ENCODE measurements around the gene RNMT. TPM values are rescaled to one million over a fixed set of nuclear protein-coding genes. Genes with fewer than 3 reads are reported as not detected.

The RNMT gene
- total and polyA plus RNA-seq, 2 experiments from 2014 or later: 40.7 to 188 TPM

- no peaks in the 10 kb centered on the region for H3K79me2 ChIP-seq (replicated peaks; ENCODE audit: insufficient read depth)
- Mint-ChIP-seq H3K27me3 (ENCODE audit: insufficient read depth, low read depth, poor library complexity) (no peaks in the 10 kb centered on the region), H3K27ac (no peak overlapping the region), H3K4me1 (peaks cover 6% of the 10 kb centered on the region; the same call in 1 of the 3 replicates), H3K4me3 (no peak overlapping the region), H3K9me3 (no peaks in the 10 kb centered on the region; the same call in 2 of the 3 replicates), H3K36me3 (ENCODE audit: low read depth) (no peaks in the 10 kb centered on the region)
- ATAC-seq: no peak
- no peaks in the 10 kb centered on the region for H3K36me3 ChIP-seq (ENCODE audit: insufficient read depth)
- no peaks in the 10 kb centered on the region for H3K9me2 ChIP-seq (ENCODE audit: insufficient read depth)
- no peaks in the 10 kb centered on the region for H3K27me3 ChIP-seq (ENCODE audit: insufficient read depth)
- H4K20me1 ChIP-seq (replicated peaks; ENCODE audit: insufficient read depth): no peaks in the 10 kb centered on the region
- no peak overlapping the region for H3K4me2 ChIP-seq
- H3K4me3 ChIP-seq: no peak overlapping the region
- H3K4me1 ChIP-seq (ENCODE audit: insufficient read depth): no peaks in the 10 kb centered on the region
- DNase-seq (ENCODE audit: low spot score): no peak
- H3K27ac ChIP-seq (ENCODE audit: low read depth): no peak overlapping the region
- TF ChIP-seq JUNB (IDR thresholded peaks at IDR 0.05; ENCODE audit: unreplicated experiment) (no peak), POLR2AphosphoS5 (IDR thresholded peaks at IDR 0.05; ENCODE audit: low read depth) (no peak), STAT1 (IDR thresholded peaks at IDR 0.05; ENCODE audit: unreplicated experiment) (no peak), ZNF114 (CRISPR knock-in tag; IDR thresholded peaks at IDR 0.05) (no peak), CTCF (conservative IDR thresholded peaks at IDR 0.05; ENCODE audit: low read depth in 2 of 2) (no peak), ZNF331 (CRISPR knock-in tag; IDR thresholded peaks at IDR 0.05; ENCODE audit: low read depth) (no peak), NANOG (IDR thresholded peaks at IDR 0.05; ENCODE audit: borderline replicate concordance) (no peak), EZH2 (IDR thresholded peaks at IDR 0.05; ENCODE audit: low read depth, unreplicated experiment) (no peak), CREB1 (CRISPR knock-in tag; IDR thresholded peaks at IDR 0.05; ENCODE audit: low read depth) (no peak), EZH2phosphoT487 (IDR thresholded peaks at IDR 0.05; ENCODE audit: unreplicated experiment) (no peak)
- TF ChIP-seq, protein P1, sequence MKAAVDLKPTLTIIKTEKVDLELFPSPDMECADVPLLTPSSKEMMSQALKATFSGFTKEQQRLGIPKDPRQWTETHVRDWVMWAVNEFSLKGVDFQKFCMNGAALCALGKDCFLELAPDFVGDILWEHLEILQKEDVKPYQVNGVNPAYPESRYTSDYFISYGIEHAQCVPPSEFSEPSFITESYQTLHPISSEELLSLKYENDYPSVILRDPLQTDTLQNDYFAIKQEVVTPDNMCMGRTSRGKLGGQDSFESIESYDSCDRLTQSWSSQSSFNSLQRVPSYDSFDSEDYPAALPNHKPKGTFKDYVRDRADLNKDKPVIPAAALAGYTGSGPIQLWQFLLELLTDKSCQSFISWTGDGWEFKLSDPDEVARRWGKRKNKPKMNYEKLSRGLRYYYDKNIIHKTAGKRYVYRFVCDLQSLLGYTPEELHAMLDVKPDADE (IDR thresholded peaks at IDR 0.05): no peak
- TF ChIP-seq, protein P2, sequence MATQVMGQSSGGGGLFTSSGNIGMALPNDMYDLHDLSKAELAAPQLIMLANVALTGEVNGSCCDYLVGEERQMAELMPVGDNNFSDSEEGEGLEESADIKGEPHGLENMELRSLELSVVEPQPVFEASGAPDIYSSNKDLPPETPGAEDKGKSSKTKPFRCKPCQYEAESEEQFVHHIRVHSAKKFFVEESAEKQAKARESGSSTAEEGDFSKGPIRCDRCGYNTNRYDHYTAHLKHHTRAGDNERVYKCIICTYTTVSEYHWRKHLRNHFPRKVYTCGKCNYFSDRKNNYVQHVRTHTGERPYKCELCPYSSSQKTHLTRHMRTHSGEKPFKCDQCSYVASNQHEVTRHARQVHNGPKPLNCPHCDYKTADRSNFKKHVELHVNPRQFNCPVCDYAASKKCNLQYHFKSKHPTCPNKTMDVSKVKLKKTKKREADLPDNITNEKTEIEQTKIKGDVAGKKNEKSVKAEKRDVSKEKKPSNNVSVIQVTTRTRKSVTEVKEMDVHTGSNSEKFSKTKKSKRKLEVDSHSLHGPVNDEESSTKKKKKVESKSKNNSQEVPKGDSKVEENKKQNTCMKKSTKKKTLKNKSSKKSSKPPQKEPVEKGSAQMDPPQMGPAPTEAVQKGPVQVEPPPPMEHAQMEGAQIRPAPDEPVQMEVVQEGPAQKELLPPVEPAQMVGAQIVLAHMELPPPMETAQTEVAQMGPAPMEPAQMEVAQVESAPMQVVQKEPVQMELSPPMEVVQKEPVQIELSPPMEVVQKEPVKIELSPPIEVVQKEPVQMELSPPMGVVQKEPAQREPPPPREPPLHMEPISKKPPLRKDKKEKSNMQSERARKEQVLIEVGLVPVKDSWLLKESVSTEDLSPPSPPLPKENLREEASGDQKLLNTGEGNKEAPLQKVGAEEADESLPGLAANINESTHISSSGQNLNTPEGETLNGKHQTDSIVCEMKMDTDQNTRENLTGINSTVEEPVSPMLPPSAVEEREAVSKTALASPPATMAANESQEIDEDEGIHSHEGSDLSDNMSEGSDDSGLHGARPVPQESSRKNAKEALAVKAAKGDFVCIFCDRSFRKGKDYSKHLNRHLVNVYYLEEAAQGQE (IDR thresholded peaks at IDR 0.05; ENCODE audit: unreplicated experiment): no peak
- TF ChIP-seq, protein P3, sequence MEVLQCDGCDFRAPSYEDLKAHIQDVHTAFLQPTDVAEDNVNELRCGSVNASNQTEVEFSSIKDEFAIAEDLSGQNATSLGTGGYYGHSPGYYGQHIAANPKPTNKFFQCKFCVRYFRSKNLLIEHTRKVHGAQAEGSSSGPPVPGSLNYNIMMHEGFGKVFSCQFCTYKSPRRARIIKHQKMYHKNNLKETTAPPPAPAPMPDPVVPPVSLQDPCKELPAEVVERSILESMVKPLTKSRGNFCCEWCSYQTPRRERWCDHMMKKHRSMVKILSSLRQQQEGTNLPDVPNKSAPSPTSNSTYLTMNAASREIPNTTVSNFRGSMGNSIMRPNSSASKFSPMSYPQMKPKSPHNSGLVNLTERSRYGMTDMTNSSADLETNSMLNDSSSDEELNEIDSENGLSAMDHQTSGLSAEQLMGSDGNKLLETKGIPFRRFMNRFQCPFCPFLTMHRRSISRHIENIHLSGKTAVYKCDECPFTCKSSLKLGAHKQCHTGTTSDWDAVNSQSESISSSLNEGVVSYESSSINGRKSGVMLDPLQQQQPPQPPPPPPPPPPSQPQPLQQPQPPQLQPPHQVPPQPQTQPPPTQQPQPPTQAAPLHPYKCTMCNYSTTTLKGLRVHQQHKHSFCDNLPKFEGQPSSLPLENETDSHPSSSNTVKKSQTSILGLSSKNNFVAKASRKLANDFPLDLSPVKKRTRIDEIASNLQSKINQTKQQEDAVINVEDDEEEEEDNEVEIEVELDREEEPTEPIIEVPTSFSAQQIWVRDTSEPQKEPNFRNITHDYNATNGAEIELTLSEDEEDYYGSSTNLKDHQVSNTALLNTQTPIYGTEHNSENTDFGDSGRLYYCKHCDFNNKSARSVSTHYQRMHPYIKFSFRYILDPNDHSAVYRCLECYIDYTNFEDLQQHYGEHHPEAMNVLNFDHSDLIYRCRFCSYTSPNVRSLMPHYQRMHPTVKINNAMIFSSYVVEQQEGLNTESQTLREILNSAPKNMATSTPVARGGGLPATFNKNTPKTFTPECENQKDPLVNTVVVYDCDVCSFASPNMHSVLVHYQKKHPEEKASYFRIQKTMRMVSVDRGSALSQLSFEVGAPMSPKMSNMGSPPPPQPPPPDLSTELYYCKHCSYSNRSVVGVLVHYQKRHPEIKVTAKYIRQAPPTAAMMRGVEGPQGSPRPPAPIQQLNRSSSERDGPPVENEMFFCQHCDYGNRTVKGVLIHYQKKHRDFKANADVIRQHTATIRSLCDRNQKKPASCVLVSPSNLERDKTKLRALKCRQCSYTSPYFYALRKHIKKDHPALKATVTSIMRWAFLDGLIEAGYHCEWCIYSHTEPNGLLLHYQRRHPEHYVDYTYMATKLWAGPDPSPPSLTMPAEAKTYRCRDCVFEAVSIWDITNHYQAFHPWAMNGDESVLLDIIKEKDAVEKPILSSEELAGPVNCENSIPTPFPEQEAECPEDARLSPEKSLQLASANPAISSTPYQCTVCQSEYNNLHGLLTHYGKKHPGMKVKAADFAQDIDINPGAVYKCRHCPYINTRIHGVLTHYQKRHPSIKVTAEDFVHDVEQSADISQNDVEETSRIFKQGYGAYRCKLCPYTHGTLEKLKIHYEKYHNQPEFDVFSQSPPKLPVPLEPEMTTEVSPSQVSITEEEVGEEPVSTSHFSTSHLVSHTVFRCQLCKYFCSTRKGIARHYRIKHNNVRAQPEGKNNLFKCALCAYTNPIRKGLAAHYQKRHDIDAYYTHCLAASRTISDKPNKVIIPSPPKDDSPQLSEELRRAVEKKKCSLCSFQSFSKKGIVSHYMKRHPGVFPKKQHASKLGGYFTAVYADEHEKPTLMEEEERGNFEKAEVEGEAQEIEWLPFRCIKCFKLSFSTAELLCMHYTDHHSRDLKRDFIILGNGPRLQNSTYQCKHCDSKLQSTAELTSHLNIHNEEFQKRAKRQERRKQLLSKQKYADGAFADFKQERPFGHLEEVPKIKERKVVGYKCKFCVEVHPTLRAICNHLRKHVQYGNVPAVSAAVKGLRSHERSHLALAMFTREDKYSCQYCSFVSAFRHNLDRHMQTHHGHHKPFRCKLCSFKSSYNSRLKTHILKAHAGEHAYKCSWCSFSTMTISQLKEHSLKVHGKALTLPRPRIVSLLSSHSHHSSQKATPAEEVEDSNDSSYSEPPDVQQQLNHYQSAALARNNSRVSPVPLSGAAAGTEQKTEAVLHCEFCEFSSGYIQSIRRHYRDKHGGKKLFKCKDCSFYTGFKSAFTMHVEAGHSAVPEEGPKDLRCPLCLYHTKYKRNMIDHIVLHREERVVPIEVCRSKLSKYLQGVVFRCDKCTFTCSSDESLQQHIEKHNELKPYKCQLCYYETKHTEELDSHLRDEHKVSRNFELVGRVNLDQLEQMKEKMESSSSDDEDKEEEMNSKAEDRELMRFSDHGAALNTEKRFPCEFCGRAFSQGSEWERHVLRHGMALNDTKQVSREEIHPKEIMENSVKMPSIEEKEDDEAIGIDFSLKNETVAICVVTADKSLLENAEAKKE (CRISPR knock-in tag; IDR thresholded peaks at IDR 0.05): no peak
- H2AFZ ChIP-seq: no peak overlapping the region
- no peaks in the 10 kb centered on the region for H3F3A ChIP-seq (replicated peaks; ENCODE audit: low read depth)
These were observed 64.7 kb downstream of the RNMT start for GRCh38 chr18:13791181-13791580.
